Skin of body (tissue), 2 donors: ENCODE results near the gene COQ8B. TPM values are rescaled to one million over a fixed set of nuclear protein-coding genes. Genes with fewer than 3 reads are reported as not detected.
A peak's percentile ranks its signal among the peaks of the same experiment; 100 is the strongest.
"Not testable (repeated sequence)": the region's sequence is repeated elsewhere in the genome, so short reads cannot be mapped to it uniquely, and the experiment has no call there.

Experiments used
- DNase-seq: peaks from one replicate; lab custom pipeline; 2025; lab: John Stamatoyannopoulos, UW
- total RNA-seq: library from RNA; depleted of rRNA; stranded (reverse); fragments of >200 nt; gene quantifications from one replicate; pipeline ENCODE4 v1.2.3, GENCODE V29; 2014

COQ8B gene
- total RNA-seq, 1 donor from 2014 or later: 18.6 TPM

GRCh38 chr19:40742477-40742876 is 25.8 kb upstream of the COQ8B start:
- no peak for DNase-seq

GRCh38 chr19:40741527-40742390 is 25.1 kb upstream of the COQ8B start:
- no peak for DNase-seq

GRCh38 chr19:40740747-40741146 is 24.1 kb upstream of the COQ8B start:
- peak; percentile 80 for DNase-seq

GRCh38 chr19:40739871-40740703 is 23.4 kb upstream of the COQ8B start:
- DNase-seq: no peak

- DNase-seq: no peak
Measured at GRCh38 chr19:40739030-40739839, 22.5 kb upstream of the COQ8B start.

GRCh38 chr19:40737102-40737644 is 20.5 kb upstream of the COQ8B start:
- DNase-seq: no peak

- DNase-seq: no peak
Measured at GRCh38 chr19:40736661-40737060, 20.0 kb upstream of the COQ8B start.

GRCh38 chr19:40735013-40735771 is 18.5 kb upstream of the COQ8B start:
- DNase-seq: no peak

- DNase-seq: no peak
Measured at GRCh38 chr19:40733149-40733548, 16.5 kb upstream of the COQ8B start.

GRCh38 chr19:40732304-40732703 is 15.6 kb upstream of the COQ8B start:
- DNase-seq: not testable (repeated sequence)

- DNase-seq: not testable (repeated sequence)
Measured at GRCh38 chr19:40730065-40730464, 13.4 kb upstream of the COQ8B start.

- DNase-seq: no peak
Measured at GRCh38 chr19:40726279-40726678, 9.6 kb upstream of the COQ8B start.

- no peak for DNase-seq
Measured at GRCh38 chr19:40724855-40725254, 8.2 kb upstream of the COQ8B start.

GRCh38 chr19:40724315-40724714 is 7.6 kb upstream of the COQ8B start:
- no peak for DNase-seq

- no peak for DNase-seq
Measured at GRCh38 chr19:40723661-40724254, 7.1 kb upstream of the COQ8B start.

GRCh38 chr19:40721936-40722661 is 5.4 kb upstream of the COQ8B start:
- no peak for DNase-seq

- DNase-seq: no peak
Measured at GRCh38 chr19:40721140-40721486, 4.4 kb upstream of the COQ8B start.

- no peak for DNase-seq
Measured at GRCh38 chr19:40719414-40719894, 2.8 kb upstream of the COQ8B start.

- DNase-seq: no peak
Measured at GRCh38 chr19:40718774-40719391, 2.2 kb upstream of the COQ8B start.
